ENCODE data around the gene ANKRD55.
A peak's percentile ranks its signal among the peaks of the same experiment; 100 is the strongest.
"Not testable (repeated sequence)": the region's sequence is repeated elsewhere in the genome, so short reads cannot be mapped to it uniquely, and the experiment has no call there.

The ANKRD55 gene

DNA sequence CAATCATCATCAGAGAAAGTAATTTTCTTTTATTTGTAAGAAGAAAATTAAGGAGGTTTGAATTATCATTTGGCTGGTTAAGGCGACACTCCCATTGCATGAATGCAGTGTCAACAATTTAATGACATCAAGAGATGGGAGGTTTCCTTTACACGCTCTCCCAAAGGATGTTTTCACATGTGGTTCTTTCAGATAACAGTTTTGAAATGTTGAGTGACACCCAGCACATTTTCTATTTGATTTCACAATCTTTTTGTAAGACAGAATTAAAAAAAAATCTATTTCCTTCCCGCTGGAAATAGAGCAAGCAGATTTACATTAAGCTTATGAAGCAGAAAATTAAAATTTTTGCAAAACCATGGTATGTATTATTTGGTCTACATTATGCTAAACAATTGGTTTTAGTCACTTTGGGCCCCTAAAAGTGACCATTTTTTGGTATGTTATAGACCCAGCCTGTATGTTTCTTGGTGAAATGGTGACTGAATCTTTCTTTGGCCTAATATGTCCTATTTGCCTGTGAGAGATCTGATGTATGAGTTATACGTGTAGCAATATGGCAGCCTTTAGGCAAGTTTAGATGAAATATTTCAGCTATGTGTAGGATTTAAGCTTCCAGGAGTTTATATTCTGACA lies 18.9 kb upstream of the ANKRD55 start:
- DNase-seq, result no peak

DNA sequence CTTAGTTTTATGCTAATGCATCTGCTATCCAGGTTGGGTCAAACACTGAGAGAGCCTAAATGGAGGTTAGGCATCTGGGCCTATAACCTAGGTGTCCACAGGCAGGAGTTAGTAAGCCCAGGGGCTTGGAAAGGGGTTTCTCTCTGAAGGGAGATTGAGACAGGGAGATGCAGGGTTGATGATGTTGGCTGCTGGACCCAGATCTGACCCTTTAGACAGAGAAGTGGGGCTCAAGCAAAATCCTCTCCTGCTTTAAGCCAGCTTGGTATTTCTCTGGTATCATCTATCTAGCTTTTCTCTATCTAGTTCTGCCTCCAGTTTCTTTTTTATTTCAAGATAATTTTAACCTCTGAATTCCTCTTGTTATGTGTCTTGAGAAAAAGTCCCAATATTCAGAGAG lies 18.3 kb upstream of the ANKRD55 start:
- DNase-seq, result no peak

GRCh38 chr5:56250011-56250410 lies 16.9 kb upstream of the ANKRD55 start:
- DNase-seq, result no peak

DNA sequence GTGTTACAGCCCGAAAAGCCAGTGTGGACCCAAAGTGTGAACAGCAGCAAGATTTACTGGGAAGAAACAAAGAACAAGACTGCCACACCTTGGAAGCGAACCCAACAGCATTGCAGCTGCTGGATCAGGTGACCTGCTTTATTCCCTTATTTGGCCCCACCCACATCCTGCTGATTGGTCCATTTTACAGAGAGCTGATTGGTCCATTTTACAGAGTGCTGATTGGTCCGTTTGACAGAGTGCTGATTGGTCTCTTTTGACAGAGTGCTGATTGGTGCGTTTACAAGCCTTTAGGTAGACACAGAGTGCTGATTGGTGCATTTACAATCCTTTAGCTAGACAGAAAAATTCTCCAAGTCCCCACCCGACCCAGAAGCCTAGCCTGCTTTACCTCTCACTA lies 16.0 kb upstream of the ANKRD55 start:
- not testable (repeated sequence) for DNase-seq

DNA sequence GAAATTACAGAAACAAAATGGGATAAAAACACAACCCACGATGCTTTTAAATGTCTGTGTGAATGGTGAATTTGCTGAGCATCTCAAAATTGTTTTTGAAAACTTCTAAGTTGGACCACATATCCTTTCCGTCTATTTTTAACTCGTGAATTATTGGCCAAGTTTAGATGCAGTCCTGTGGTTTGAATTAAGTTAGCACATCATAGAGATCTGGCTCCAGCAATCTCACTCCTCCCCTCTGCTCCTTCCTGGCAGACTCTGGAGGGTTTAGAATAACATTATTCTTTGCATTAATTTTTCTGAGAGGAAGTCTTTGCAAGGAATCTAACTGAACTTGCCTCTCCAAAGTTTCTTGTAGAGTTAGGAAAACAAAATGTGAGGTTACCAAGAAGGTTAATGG lies 14.5 kb upstream of the ANKRD55 start:
- DNase-seq, result no peak

DNA sequence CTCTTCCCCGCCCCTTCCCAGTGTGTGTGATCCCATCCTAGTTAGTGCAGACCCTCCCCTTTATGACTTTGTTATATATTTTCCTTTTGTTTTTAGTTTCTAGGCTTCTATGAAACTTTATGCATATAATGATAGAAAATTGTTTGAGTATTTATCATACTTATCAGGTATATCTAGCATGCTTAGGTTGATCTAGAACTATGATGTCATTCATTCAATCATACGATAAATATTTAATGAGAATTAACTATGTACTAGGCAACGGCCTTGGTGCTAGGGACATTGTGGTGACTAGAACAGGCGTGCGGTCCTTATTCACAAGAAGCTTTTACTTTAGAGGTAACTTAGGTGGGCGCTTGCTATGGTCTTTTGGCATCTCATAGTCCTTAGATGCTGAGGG lies 13.6 kb upstream of the ANKRD55 start:
- no peak for DNase-seq

DNA sequence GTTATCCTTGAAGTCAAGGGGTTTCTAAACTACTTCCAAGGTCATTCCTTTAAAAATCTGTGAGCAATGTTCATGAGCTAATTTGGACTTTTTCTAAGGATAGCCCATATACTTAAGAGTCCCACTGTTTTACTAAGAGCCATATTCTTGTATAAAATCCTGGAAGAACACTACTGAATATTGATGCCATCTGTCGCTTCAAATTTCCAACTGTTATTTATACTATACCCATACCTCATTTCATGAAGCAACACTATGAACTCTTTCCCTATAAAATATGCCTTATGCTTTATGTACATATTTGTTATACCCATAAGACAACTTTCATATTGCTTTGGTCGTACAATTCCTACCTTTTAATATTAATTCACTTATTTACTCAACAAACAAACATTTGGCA lies 12.4 kb upstream of the ANKRD55 start:
- no peak for DNase-seq

- DNase-seq, result peak; percentile 12
Observed at GRCh38 chr5:56244627-56245026, 11.5 kb upstream of the ANKRD55 start.

DNA sequence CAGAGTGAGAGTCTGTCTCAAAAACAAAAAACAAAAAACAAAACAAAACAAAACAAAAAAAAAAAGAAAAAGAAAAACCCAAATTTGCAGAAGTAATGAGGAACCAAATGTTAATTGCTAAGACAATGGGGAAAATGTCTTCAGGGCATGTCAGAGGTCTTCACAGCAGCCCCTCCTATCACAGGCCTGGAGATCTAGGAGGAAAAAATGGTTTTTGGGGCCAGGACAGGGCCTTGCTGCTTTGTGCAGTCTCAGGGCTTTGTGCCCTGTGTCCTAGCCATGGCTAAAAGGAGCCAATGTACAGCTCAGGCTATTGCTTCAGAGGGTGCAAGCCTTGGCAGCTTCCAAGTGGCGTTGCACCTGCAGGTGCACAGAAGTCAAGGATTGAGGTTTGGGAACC lies 9.1 kb upstream of the ANKRD55 start:
- DNase-seq, result not testable (repeated sequence)

DNA sequence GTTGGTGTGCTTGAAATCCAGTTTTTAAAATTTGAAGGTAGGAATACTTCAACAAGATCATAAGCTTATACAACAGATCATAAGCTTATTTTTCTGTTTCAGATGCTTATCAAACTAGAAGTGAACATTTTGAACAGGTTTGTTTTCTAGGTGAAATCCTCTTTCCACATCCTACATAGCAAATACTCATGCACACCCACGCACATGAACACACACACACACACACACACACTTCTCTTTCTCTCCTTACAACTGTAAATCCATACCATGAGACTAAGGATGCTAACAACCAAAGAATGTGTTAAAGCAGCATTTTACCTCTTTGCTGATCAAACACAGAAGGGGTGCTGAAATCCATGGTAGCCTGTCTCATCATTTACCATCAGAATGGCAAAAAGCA lies 592 bp downstream of the ANKRD55 start:
- no peak for DNase-seq

DNA sequence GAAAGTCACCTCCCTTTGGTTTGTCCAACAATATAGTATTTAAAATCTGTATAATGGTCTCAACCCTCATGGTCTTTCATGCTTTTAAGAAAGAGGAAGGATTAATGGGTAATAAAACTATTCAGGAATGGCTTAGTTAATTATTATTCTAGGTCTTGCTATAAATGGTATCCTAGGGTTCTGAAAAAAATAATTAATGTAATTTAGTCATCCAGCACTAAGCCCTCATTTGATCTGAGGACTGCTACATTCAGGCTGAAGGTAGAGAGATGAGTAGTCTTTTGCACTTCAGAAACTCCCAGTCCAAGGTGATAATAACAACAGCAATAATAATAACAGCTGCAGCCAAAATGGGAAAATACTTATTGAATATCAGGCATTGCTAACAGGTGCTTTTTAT lies 2.6 kb downstream of the ANKRD55 start:
- DNase-seq, result no peak

GRCh38 chr5:56229111-56229510 lies 4.0 kb downstream of the ANKRD55 start:
- DNase-seq, result no peak

GRCh38 chr5:56228631-56229030 lies 4.5 kb downstream of the ANKRD55 start:
- DNase-seq, result no peak

GRCh38 chr5:56227691-56228090 lies 5.4 kb downstream of the ANKRD55 start:
- no peak for DNase-seq

- not testable (repeated sequence) for DNase-seq
Observed at GRCh38 chr5:56223298-56223697, 9.8 kb downstream of the ANKRD55 start.

GRCh38 chr5:56221601-56222000 lies 11.5 kb downstream of the ANKRD55 start:
- not testable (repeated sequence) for DNase-seq

DNA sequence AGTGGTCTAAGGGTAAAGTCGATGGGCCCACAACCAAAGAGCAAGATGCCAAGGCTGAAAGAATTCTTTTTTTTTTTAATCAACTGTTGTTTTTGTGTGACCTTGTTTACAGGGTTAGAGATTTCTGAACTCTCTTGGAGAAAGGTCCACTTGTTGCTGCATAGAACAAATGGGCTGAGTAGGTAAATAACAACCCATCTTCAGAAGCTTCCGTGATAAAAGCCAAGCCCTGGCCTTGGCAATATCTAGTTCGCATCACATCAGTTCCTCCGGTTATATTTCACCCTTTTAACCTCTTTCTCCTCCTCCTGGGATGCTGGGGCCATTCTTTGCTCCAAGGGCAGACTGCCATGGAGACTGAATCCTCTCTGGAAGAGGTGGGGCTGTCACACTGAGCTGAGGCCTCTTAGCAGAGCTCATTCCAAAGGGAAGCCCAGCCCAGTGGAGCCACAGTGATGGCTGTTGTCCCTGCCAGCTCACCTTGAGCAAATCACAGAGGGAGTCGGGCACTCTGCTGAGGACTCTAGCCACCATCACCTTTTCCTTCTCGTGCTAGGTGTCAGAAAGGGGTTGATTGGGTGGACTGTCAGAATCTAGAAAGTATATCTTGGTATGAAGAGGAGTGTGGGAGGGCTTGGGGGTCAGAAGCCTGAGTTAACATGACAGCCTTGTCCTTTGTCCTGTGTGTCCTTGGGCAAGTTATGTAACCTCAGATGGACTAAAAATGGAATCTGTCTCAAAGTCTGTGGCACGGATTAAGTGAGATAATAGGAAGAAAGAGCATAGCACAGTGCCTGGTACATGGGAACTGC lies 17.9 kb downstream of the ANKRD55 start:
- no peak for DNase-seq

DNA sequence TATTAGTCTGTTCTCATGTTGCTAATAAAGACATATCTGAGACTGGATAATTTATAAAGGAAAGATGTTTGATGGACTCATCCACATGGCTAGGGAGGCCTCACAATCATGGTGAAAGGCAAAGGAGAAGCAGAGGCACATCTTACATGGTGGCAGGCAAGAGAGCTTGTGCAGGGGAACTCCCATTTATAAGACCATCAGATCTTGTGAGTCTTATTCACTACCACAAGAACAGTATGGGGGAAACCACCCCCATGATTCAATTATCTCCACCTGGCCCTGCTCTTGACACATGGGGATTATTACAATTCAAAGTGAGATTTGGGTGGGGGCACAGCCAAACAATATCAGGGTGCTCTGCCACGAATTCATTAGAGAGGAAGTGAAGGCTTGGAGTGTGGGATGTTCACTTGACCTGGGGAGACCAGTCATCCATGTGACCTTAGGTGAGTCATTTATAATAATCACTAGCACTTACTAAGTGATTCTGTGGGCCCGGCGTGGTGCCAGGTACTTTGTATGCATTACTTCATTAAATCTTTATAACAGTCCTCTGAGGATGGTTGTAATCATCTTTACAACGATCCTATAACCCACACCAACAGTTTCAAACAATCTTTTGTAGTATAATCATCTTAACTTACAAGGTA lies 19.1 kb downstream of the ANKRD55 start:
- not testable (repeated sequence) for DNase-seq

GRCh38 chr5:56212130-56212879 lies 20.8 kb downstream of the ANKRD55 start:
- no peak for DNase-seq

- no peak for DNase-seq
Observed at GRCh38 chr5:56211298-56211865, 21.7 kb downstream of the ANKRD55 start.

- no peak for DNase-seq
Observed at GRCh38 chr5:56208681-56209080, 24.4 kb downstream of the ANKRD55 start.

GRCh38 chr5:56207537-56207936 lies 25.6 kb downstream of the ANKRD55 start:
- DNase-seq, result no peak
